Osteocyte (in vitro differentiated cells): ENCODE results near the gene KLHL3. TPM values are rescaled to one million over a fixed set of nuclear protein-coding genes. Genes with fewer than 3 reads are reported as not detected.

ENCODE experiments used
- DNase-seq: peaks from one replicate; pipeline ENCODE4 v3.0.0; 2021; ENCODE audit warnings: mixed read lengths; ENCODE audit not compliant: unreplicated experiment; ENCODE audit errors: extremely low spot score
- H3K27ac Mint-ChIP-seq: one replicate; pipeline ENCODE4 v1.8.0; 2021; ENCODE audit warnings: mild to moderate bottlenecking, mixed read lengths; ENCODE audit not compliant: unreplicated experiment
- H3K27me3 Mint-ChIP-seq: one replicate; pipeline ENCODE4 v1.8.0; 2021; ENCODE audit warnings: mixed read lengths; ENCODE audit not compliant: unreplicated experiment
- H3K36me3 Mint-ChIP-seq: one replicate; pipeline ENCODE4 v1.8.0; 2021; ENCODE audit warnings: mixed read lengths; ENCODE audit not compliant: unreplicated experiment
- H3K4me1 Mint-ChIP-seq: one replicate; pipeline ENCODE4 v1.8.0; 2021; ENCODE audit warnings: mixed read lengths; ENCODE audit not compliant: unreplicated experiment
- H3K4me3 Mint-ChIP-seq: one replicate; pipeline ENCODE4 v1.8.0; 2021; ENCODE audit warnings: mild to moderate bottlenecking, moderate library complexity, mixed read lengths; ENCODE audit not compliant: unreplicated experiment
- H3K9me3 Mint-ChIP-seq: one replicate; pipeline ENCODE4 v1.8.0; 2021; ENCODE audit warnings: mixed read lengths; ENCODE audit not compliant: unreplicated experiment
- total RNA-seq: library from RNA; stranded (reverse); gene quantifications from 2 replicates; pipeline ENCODE4 v1.2.1, GENCODE V29; 2021
- TF ChIP-seq, protein P1 (sequence below): fragments of 200-600 bp; sonication (generic); IDR thresholded peaks from 2 replicates; pipeline ENCODE4 v1.5.0; 2021; ENCODE audit warnings: antibody characterized with exemption, mild to moderate bottlenecking, moderate library complexity

Gene KLHL3
- total RNA-seq, 1 donor from 2014 or later = 3.1 TPM

DNA sequence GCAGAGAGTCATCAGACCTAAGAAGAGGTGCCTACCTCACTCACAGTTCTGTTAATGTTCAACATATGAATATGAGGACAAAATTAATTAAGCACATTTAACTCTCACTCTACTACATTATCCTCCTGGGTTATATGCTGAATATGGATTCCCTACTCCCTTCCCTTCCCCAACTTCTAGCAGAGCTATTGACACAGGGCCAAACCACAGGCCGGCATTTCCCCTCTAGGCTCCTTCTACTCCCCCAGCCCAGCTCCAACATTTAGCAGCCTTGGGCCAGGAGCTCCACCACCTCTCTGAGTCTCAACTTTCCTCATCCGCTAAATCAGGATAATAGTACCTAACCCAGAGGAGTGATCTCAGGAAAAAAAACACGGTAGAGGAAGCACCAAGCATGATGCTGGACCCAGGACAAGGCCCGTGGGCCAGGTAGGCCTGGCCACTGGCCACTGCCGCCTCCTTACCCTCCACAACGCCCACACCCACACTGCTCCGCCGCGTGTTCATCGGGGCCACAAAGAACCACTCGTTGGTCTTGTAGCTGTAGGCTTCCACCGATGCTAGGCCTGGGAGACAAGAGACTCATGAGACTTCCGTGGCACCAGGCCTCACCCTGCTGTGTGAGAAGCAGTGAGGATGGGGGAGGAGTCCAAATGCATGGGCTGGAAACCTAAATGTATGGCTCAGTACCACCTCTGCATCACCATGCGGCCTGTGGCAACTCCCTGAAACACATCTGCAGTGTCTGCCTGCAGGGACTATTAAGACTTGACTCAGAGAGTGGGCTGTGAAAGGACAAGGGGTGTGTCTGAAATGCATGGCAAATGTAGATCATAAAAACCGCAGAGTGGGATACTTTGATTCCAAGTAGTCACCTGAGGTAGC is 98.8 kb downstream of the KLHL3 start:
- no peaks in the 10 kb centered on the region for H3K36me3 Mint-ChIP-seq
- H3K27me3 Mint-ChIP-seq = no peaks in the 10 kb centered on the region
- H3K4me3 Mint-ChIP-seq = no peak overlapping the region
- H3K4me1 Mint-ChIP-seq = peaks cover 16% of the 10 kb centered on the region
- H3K9me3 Mint-ChIP-seq = no peaks in the 10 kb centered on the region
- TF ChIP-seq, protein P1, sequence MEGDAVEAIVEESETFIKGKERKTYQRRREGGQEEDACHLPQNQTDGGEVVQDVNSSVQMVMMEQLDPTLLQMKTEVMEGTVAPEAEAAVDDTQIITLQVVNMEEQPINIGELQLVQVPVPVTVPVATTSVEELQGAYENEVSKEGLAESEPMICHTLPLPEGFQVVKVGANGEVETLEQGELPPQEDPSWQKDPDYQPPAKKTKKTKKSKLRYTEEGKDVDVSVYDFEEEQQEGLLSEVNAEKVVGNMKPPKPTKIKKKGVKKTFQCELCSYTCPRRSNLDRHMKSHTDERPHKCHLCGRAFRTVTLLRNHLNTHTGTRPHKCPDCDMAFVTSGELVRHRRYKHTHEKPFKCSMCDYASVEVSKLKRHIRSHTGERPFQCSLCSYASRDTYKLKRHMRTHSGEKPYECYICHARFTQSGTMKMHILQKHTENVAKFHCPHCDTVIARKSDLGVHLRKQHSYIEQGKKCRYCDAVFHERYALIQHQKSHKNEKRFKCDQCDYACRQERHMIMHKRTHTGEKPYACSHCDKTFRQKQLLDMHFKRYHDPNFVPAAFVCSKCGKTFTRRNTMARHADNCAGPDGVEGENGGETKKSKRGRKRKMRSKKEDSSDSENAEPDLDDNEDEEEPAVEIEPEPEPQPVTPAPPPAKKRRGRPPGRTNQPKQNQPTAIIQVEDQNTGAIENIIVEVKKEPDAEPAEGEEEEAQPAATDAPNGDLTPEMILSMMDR = no peak
- no peak overlapping the region for H3K27ac Mint-ChIP-seq
- DNase-seq = no peak

DNA sequence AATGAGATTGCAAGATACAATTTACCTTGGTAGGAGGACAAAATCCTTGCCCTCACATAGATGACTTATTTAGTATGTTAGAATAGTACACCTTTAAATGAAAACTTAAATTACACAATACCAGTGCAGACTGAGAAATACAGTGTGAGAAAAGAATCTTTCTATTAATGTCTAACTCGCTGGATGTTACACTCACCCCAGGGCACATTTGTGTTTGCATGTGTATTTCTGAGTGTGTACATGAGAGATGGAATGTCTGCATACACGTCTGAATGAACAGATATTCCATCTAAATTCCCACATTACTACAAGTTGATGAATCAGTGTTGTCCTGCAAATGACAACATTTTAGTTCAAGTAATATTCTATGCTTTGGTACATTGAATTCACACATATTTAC is 99.8 kb downstream of the KLHL3 start:
- Mint-ChIP-seq H3K27ac (no peak overlapping the region), H3K4me1 (peaks cover 18% of the 10 kb centered on the region)
- no peak for DNase-seq

DNA sequence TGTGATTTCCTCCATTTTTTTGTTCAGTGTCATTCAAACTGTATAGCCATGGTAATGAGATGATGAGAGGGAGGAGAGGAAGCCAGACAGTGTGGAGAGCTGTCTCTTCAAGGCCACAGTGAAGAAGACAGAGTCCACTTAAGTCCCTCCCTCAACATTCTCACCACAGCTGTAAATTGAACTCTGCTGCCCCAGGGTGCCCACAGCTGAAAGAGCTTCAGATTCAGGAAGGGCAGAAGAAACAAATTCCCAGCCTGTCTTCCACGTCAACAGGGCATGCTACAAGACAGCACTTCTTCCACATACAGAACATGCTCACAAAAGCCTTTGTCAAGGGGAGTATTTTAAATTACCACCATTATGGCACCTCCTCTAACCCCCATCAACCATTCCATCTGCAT is 100.4 kb downstream of the KLHL3 start:
- H3K27ac Mint-ChIP-seq = peak overlapping the region; percentile 42
- no peaks in the 10 kb centered on the region for H3K36me3 Mint-ChIP-seq
- peaks cover 24% of the 10 kb centered on the region for H3K4me1 Mint-ChIP-seq
- no peaks in the 10 kb centered on the region for H3K9me3 Mint-ChIP-seq
- no peaks in the 10 kb centered on the region for H3K27me3 Mint-ChIP-seq
- TF ChIP-seq, protein P1 = no peak
- no peak overlapping the region for H3K4me3 Mint-ChIP-seq
- DNase-seq = no peak

More for the DNA sequence above, 99.8 kb downstream of the KLHL3 start:
- no peaks in the 10 kb centered on the region for H3K9me3 Mint-ChIP-seq
- H3K27me3 Mint-ChIP-seq = no peaks in the 10 kb centered on the region
- H3K36me3 Mint-ChIP-seq = no peaks in the 10 kb centered on the region
- H3K4me3 Mint-ChIP-seq = no peak overlapping the region
- TF ChIP-seq, protein P1 = no peak

DNA sequence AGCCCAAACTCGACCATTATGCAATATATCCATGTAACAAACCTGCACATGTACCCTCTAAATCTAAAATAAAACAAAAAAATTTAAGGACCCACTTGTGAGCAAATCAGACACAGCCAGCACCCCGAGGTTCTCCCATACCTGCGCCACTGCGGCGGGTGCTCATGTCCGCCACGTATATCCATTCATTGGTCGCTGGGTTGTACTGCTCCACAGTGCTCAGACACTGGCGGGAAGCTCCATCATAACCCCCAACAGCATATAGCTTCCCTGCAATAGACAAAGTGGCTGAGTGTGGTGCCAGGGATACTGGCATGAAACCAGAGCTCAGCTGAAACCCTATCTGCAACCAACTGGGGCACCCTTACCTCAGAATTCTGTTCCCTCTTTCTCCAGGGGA is 102.0 kb downstream of the KLHL3 start:
- no peak overlapping the region for H3K27ac Mint-ChIP-seq
- TF ChIP-seq, protein P1 = no peak
- no peak for DNase-seq
- H3K9me3 Mint-ChIP-seq = no peaks in the 10 kb centered on the region
- H3K4me1 Mint-ChIP-seq = peaks cover 32% of the 10 kb centered on the region
- H3K4me3 Mint-ChIP-seq = no peak overlapping the region
- H3K36me3 Mint-ChIP-seq = no peaks in the 10 kb centered on the region
- no peaks in the 10 kb centered on the region for H3K27me3 Mint-ChIP-seq

DNA sequence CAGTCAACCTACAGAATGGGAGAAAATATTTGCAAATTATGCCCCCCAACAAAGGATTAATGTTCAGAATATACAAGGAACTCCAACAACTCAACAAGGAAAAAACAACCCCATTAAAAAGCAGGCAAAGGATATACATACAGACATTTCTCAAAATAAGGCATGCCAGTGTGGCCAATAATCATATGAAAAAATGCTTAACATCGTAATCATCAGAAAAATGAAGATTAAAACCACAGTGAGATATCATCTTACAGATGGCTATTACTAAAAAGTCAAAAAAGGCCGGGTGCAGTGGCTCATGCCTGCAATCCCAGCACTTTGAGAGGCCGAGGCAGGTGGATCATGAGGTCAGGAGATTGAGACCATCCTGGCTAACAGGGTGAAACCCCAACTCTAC is 103.2 kb downstream of the KLHL3 start:
- TF ChIP-seq, protein P1 = no peak
- peaks cover 32% of the 10 kb centered on the region for H3K4me1 Mint-ChIP-seq
- no peaks in the 10 kb centered on the region for H3K9me3 Mint-ChIP-seq
- no peak overlapping the region for H3K4me3 Mint-ChIP-seq
- DNase-seq = no peak
- H3K27ac Mint-ChIP-seq = no peak overlapping the region
- no peaks in the 10 kb centered on the region for H3K27me3 Mint-ChIP-seq
- H3K36me3 Mint-ChIP-seq = no peaks in the 10 kb centered on the region
